Activated CD4-positive, alpha-beta memory T cell treated with anti-CD3 and anti-CD28 coated beads, Interleukin-2, amount 10 ng/mL, durations not matched to agents 7 days and 5 days (primary cell): Measurements from ENCODE around the gene SPP2. TPM values are rescaled to one million over a fixed set of nuclear protein-coding genes. Genes with fewer than 3 reads are reported as not detected.

Experiments used
- CTCF ChIA-PET: fragments of 350-600 bp; sonication (Branson Sonifier 250); formaldehyde crosslinking; loops from one replicate; lab custom pipeline; 2021; ENCODE audit warnings: antibody characterized with exemption, inconsistent platforms; lab: Charles Lee
- POLR2A ChIA-PET: fragments of 350-600 bp; sonication (Branson Sonifier 250); formaldehyde crosslinking; loops from one replicate; lab custom pipeline; 2021; ENCODE audit warnings: antibody characterized with exemption; lab: Charles Lee
- DNase-seq: peaks from one replicate; pipeline ENCODE4 v3.0.0-alpha.2; 2020
- H3K27ac Mint-ChIP-seq: one replicate; pipeline ENCODE4 v1.8.0; 2021; ENCODE audit warnings: mild to moderate bottlenecking, mixed read lengths
- H3K27me3 Mint-ChIP-seq: one replicate; pipeline ENCODE4 v1.8.0; 2021; ENCODE audit warnings: mixed read lengths
- H3K36me3 Mint-ChIP-seq: one replicate; pipeline ENCODE4 v1.8.0; 2021; ENCODE audit warnings: low read depth, mixed read lengths
- H3K4me1 Mint-ChIP-seq: one replicate; pipeline ENCODE4 v1.8.0; 2021; ENCODE audit warnings: mixed read lengths
- H3K4me3 Mint-ChIP-seq: one replicate; pipeline ENCODE4 v1.8.0; 2021; ENCODE audit warnings: mild to moderate bottlenecking, mixed read lengths
- H3K9me3 Mint-ChIP-seq: one replicate; pipeline ENCODE4 v1.8.0; 2021; ENCODE audit warnings: mixed read lengths
- total RNA-seq, 2 experiments: library from RNA; stranded (reverse); gene quantifications; one replicate each; pipeline ENCODE4 v1.2.3, GENCODE V29; 2021

The SPP2 gene
- total RNA-seq, 2 experiments from 2014 or later, result not detected

- Mint-ChIP-seq H3K4me3 (no peak overlapping the region), H3K36me3 (no peaks in the 10 kb centered on the region), H3K9me3 (no peaks in the 10 kb centered on the region), H3K27me3 (peaks cover 4% of the 10 kb centered on the region), H3K27ac (no peak overlapping the region), H3K4me1 (peaks cover 8% of the 10 kb centered on the region)
- ChIA-PET POLR2A (no interaction called here), CTCF (interaction anchor here (0.7 kb wide), 1 partner anchor 9 kb away, joined by 3 read pairs; no protein-coding TSS in a partner anchor)
- no peak for DNase-seq
These were observed 27.6 kb downstream of the SPP2 start for GRCh38 chr2:234078129-234078528.

- ChIA-PET POLR2A (no interaction called here), CTCF (no interaction called here)
- Mint-ChIP-seq H3K4me1 (peaks cover 1% of the 10 kb centered on the region), H3K27me3 (peaks cover 21% of the 10 kb centered on the region), H3K4me3 (no peak overlapping the region), H3K36me3 (no peaks in the 10 kb centered on the region), H3K9me3 (no peaks in the 10 kb centered on the region), H3K27ac (no peak overlapping the region)
- DNase-seq, result no peak
These were observed 31.7 kb downstream of the SPP2 start for GRCh38 chr2:234081970-234082822.

DNA sequence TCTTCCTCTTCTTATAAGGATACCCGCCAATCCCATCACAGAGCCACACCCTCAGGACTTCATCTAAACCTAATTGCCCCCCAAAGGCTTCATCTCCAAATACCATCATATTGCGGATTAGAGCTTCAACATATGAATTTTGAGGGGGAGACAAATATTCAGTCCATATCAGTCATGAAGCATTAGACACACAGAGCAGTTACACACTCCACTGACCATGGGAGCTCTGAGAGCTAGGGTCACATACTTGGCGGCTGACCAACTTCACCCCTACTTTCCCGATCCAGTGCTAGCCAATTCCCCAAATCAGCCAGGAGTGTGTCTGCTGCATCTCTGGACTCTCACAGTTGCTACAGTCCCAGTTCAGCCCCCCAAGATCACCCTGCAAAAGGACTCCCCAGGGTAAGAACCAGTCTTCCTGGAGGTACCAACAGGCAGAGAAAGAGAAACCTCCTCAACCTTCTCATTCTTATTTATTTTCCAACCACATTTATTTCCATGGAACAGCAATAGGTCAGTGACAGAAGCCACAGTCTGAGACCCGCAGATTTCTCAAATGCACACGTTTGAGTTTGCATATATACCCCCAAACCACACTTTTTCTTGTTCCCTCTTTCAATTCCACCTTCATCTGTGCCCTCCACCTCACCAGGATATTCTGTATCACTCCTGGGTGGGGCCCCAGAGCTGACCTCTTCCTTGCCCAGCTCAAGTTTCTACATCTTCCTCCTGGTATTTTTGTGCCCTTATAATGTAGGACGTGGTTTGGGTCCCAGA lies 33.3 kb downstream of the SPP2 start:
- peaks cover 28% of the 10 kb centered on the region for H3K27me3 Mint-ChIP-seq
- H3K36me3 Mint-ChIP-seq, result no peaks in the 10 kb centered on the region
- no peaks in the 10 kb centered on the region for H3K4me1 Mint-ChIP-seq
- ChIA-PET POLR2A (no interaction called here), CTCF (no interaction called here)
- no peak for DNase-seq
- H3K27ac Mint-ChIP-seq, result no peak overlapping the region
- H3K4me3 Mint-ChIP-seq, result no peak overlapping the region
- H3K9me3 Mint-ChIP-seq, result no peaks in the 10 kb centered on the region

DNA sequence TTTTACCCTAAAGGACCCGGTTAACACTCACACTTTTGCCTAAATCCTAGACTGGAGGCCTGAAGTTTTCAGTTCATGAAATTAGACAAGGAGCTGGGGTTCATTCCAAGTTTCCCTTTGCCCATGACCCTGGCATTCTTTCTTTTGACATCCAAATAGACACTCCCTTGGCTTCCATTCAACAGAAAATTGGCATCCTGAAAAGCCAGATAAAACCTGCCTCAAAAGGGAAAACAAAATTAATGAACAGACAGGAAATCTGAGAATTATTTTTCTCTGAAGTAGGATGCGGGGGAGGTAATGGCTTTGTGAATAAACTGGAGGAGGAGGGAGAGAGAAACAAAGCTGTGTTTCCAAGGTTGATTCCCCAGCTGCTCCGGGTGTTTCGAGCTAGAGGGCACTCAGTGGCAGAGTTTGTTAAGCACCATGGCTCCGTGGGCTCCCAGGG lies 41.0 kb downstream of the SPP2 start:
- peaks cover 15% of the 10 kb centered on the region for H3K27me3 Mint-ChIP-seq

GRCh38 chr2:234091883-234092282 lies 41.4 kb downstream of the SPP2 start:
- DNase-seq, result no peak
- H3K4me3 Mint-ChIP-seq, result no peak overlapping the region
- CTCF ChIA-PET, result no interaction called here
- POLR2A ChIA-PET, result interaction anchor here (0.9 kb wide), 1 partner anchor 8 kb away, joined by 3 read pairs; no protein-coding TSS in a partner anchor
- no peaks in the 10 kb centered on the region for H3K36me3 Mint-ChIP-seq
- H3K4me1 Mint-ChIP-seq, result peaks cover 1% of the 10 kb centered on the region
- no peaks in the 10 kb centered on the region for H3K9me3 Mint-ChIP-seq
- H3K27ac Mint-ChIP-seq, result no peak overlapping the region
- H3K27me3 Mint-ChIP-seq, result peaks cover 13% of the 10 kb centered on the region

More for the DNA sequence above, 41.0 kb downstream of the SPP2 start:
- CTCF ChIA-PET, result no interaction called here
- H3K27ac Mint-ChIP-seq, result no peak overlapping the region
- H3K4me3 Mint-ChIP-seq, result no peak overlapping the region
- H3K36me3 Mint-ChIP-seq, result no peaks in the 10 kb centered on the region
- no peaks in the 10 kb centered on the region for H3K9me3 Mint-ChIP-seq
- peaks cover 1% of the 10 kb centered on the region for H3K4me1 Mint-ChIP-seq
- POLR2A ChIA-PET, result interaction anchor here (0.9 kb wide), 1 partner anchor 9 kb away, joined by 3 read pairs; no protein-coding TSS in a partner anchor
- no peak for DNase-seq

- Mint-ChIP-seq H3K36me3 (no peaks in the 10 kb centered on the region), H3K27ac (no peak overlapping the region), H3K4me3 (no peak overlapping the region), H3K9me3 (no peaks in the 10 kb centered on the region), H3K4me1 (peaks cover 1% of the 10 kb centered on the region), H3K27me3 (peaks cover 13% of the 10 kb centered on the region)
- DNase-seq, result no peak
- ChIA-PET POLR2A (no interaction called here), CTCF (no interaction called here)
These were observed 41.8 kb downstream of the SPP2 start for GRCh38 chr2:234092344-234092743.

DNA sequence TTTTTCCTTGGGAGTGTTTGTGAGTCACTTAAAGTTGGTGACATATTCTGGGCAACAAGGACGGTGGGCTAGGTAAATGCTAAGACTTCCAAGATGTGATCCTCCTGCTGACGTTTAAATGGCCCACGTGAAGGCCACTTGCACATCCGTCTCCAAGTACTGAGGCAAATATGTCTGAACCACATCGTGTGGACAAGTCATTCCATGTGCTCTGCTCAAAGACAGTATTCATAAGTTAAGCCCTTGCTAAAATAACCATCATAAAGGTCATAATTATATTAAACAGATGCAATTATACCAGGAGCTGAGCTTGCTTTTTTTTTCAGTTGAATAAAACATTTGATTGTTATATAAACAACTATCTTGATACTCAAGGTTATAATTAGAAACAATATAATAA lies 44.8 kb downstream of the SPP2 start:
- ChIA-PET POLR2A (no interaction called here), CTCF (no interaction called here)
- Mint-ChIP-seq H3K36me3 (no peaks in the 10 kb centered on the region), H3K9me3 (no peaks in the 10 kb centered on the region), H3K4me1 (peaks cover 9% of the 10 kb centered on the region), H3K27ac (no peak overlapping the region), H3K27me3 (peaks cover 2% of the 10 kb centered on the region), H3K4me3 (no peak overlapping the region)
- no peak for DNase-seq

DNA sequence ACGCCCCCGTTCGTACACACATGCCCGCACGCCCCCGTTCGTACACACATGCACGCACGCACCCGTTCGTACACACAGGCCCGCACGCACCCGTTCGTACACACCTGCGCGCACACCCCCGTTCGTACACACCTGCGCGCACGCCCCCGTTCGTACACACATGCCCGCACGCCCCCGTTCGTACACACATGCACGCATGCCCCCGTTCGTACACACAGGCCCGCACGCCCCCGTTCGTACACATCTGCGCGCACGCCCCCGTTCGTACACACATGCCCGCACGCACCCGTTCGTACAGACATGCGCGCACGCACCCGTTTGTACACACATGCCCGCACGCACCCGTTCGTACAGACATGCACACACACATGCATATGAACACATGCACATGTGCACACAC lies 45.7 kb downstream of the SPP2 start:
- H3K27ac Mint-ChIP-seq, result no peak overlapping the region
- no peaks in the 10 kb centered on the region for H3K36me3 Mint-ChIP-seq
- no peaks in the 10 kb centered on the region for H3K9me3 Mint-ChIP-seq
- no peak overlapping the region for H3K4me3 Mint-ChIP-seq
- ChIA-PET POLR2A (no interaction called here), CTCF (no interaction called here)
- no peak for DNase-seq
- H3K4me1 Mint-ChIP-seq, result peaks cover 18% of the 10 kb centered on the region
- peaks cover 2% of the 10 kb centered on the region for H3K27me3 Mint-ChIP-seq

DNA sequence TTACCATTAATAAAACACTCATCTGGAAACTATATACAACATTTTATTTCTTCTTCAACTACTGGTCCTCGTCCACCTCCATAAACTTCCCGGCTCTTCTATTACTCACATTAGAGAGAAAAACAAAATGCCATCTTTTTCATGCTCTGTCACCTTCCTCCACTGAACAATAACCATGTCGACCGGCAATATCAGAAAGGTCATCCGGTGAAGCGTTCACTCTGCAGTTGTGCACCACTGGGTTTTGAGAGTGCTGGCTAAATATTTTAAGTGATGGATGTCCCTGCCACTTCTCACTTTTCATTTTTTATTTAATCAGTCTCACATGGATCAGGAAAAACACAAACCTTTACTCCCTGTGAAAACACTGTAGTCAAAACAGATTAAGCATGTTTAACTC lies 48.2 kb downstream of the SPP2 start:
- no peaks in the 10 kb centered on the region for H3K9me3 Mint-ChIP-seq
- DNase-seq, result no peak
- no peak overlapping the region for H3K4me3 Mint-ChIP-seq
- no peaks in the 10 kb centered on the region for H3K27me3 Mint-ChIP-seq
- H3K4me1 Mint-ChIP-seq, result peaks cover 28% of the 10 kb centered on the region
- POLR2A ChIA-PET, result interaction anchor here (1.6 kb wide), 1 partner anchor 10 kb away, joined by 3 read pairs; no protein-coding TSS in a partner anchor
- H3K36me3 Mint-ChIP-seq, result no peaks in the 10 kb centered on the region
- no peak overlapping the region for H3K27ac Mint-ChIP-seq
- CTCF ChIA-PET, result interaction anchor here (1.7 kb wide), 1 partner anchor 37 kb away, joined by 4 read pairs; no protein-coding TSS in a partner anchor

- H3K27me3 Mint-ChIP-seq, result peaks cover 2% of the 10 kb centered on the region
- no peaks in the 10 kb centered on the region for H3K36me3 Mint-ChIP-seq
- H3K4me1 Mint-ChIP-seq, result peaks cover 28% of the 10 kb centered on the region
- CTCF ChIA-PET, result interaction anchor here (1.7 kb wide), 1 partner anchor 36 kb away, joined by 4 read pairs; no protein-coding TSS in a partner anchor
- no peak overlapping the region for H3K4me3 Mint-ChIP-seq
- DNase-seq, result no peak
- no peak overlapping the region for H3K27ac Mint-ChIP-seq
- POLR2A ChIA-PET, result interaction anchor here (1.6 kb wide), 1 partner anchor 10 kb away, joined by 3 read pairs; no protein-coding TSS in a partner anchor
- H3K9me3 Mint-ChIP-seq, result no peaks in the 10 kb centered on the region
These were observed 48.8 kb downstream of the SPP2 start for GRCh38 chr2:234099266-234099665.

DNA sequence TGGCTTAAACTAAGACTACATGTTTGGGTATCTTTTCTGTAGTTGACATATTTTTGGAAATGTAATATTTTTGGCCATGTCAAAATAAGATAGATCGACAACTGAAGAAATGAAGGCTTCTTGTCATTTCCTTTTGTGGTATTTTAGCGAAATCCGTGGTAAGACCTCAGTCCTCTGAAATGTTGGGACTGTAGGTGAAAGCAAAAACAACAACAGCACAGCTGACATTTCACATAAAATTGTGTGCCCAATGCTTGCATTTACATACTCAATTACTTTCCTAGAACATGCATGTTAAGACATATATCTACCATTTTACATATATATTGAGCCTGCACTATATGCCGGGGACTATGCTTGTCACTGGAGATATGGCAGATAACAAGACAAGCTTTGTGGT lies 50.2 kb downstream of the SPP2 start:
- Mint-ChIP-seq H3K4me3 (no peak overlapping the region), H3K9me3 (no peaks in the 10 kb centered on the region), H3K36me3 (no peaks in the 10 kb centered on the region), H3K4me1 (peaks cover 28% of the 10 kb centered on the region), H3K27me3 (peaks cover 2% of the 10 kb centered on the region), H3K27ac (peak overlapping the region; percentile 28)
- CTCF ChIA-PET, result no interaction called here
- DNase-seq, result no peak
- POLR2A ChIA-PET, result interaction anchor here (0.8 kb wide), 1 partner anchor 207 kb away, joined by 4 read pairs; no protein-coding TSS in a partner anchor

DNA sequence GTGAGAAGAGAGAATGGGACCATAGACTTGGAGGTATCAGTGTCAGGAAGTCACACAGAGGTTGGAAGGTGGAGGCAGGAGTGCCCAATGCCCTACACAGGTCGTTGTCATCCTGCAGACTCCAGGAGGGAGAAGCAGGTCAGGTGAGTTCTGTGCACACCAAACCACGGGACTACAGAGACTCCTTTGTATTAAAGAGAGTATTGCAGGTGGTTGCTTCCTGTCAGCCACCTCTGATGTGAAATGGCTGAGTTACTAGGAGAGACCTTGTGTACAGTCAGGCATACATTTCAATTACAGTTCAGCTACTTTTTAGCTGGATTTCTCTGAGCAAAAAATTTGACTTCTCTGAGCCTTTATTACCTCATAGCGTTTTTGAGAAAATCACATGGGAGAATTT lies 51.6 kb downstream of the SPP2 start:
- H3K36me3 Mint-ChIP-seq, result no peaks in the 10 kb centered on the region
- ChIA-PET POLR2A (no interaction called here), CTCF (interaction anchor here (1.1 kb wide), 2 partner anchors 9 to 444 kb away, joined by 3 read pairs; no protein-coding TSS in a partner anchor)
- no peak overlapping the region for H3K4me3 Mint-ChIP-seq
- peaks cover 28% of the 10 kb centered on the region for H3K4me1 Mint-ChIP-seq
- H3K9me3 Mint-ChIP-seq, result no peaks in the 10 kb centered on the region
- no peak overlapping the region for H3K27ac Mint-ChIP-seq
- no peak for DNase-seq
- H3K27me3 Mint-ChIP-seq, result peaks cover 2% of the 10 kb centered on the region

DNA sequence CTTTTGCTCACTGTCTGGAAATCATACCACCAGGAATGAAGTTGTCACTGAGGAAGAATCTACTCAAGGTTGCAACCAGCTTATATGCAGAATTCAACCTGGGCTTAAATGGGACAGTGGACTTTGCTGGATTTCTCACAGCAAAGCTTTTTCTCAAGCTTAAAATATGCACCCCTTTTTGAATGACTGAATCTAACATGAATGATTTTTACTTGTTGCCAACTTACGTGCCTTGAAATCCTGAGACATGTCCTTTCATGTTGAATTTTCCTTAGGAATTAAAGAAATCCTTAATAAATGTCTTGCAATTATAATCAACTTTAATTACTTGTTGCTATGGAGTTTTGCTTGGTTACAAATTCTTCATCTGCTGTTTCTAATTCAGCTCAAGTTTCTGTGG lies 57.4 kb downstream of the SPP2 start:
- ChIA-PET CTCF (interaction anchor here (0.6 kb wide), 1 partner anchor 1020 kb away, joined by 3 read pairs; no protein-coding TSS in a partner anchor), POLR2A (interaction anchor here (1.5 kb wide), 1 partner anchor 389 kb away, joined by 4 read pairs; the partner anchor contains the start of gene ARL4C)
- H3K27me3 Mint-ChIP-seq, result peaks cover 11% of the 10 kb centered on the region
- H3K4me1 Mint-ChIP-seq, result no peaks in the 10 kb centered on the region
- no peak for DNase-seq
- H3K9me3 Mint-ChIP-seq, result no peaks in the 10 kb centered on the region
- H3K27ac Mint-ChIP-seq, result no peak overlapping the region
- H3K4me3 Mint-ChIP-seq, result no peak overlapping the region
- no peaks in the 10 kb centered on the region for H3K36me3 Mint-ChIP-seq
